Fibroblast of skin of left quadriceps (primary cell): ENCODE results near the gene OLFM1.
"Not testable (repeated sequence)": the region's sequence is repeated elsewhere in the genome, so short reads cannot be mapped to it uniquely, and the experiment has no call there.

Experiments used
- DNase-seq, 2 experiments: peaks; one replicate each; pipeline ENCODE4 v3.0.0-alpha.2; 2013; ENCODE audit warnings: low read depth in 2 of 2

OLFM1 gene

GRCh38 chr9:135060461-135061116 is 26.9 kb upstream of the OLFM1 start:
- no peak for DNase-seq

- no peak for DNase-seq
Observed at GRCh38 chr9:135061441-135061840, 26.0 kb upstream of the OLFM1 start.

- no peak for DNase-seq
Observed at GRCh38 chr9:135062254-135062653, 25.2 kb upstream of the OLFM1 start.

GRCh38 chr9:135063466-135063865 is 24.0 kb upstream of the OLFM1 start:
- DNase-seq = not testable (repeated sequence)

- DNase-seq = not testable (repeated sequence)
Observed at GRCh38 chr9:135063888-135064287, 23.6 kb upstream of the OLFM1 start.

- DNase-seq = no peak
Observed at GRCh38 chr9:135065151-135065550, 22.3 kb upstream of the OLFM1 start.

GRCh38 chr9:135065804-135066203 is 21.7 kb upstream of the OLFM1 start:
- no peak for DNase-seq

GRCh38 chr9:135066291-135066690 is 21.2 kb upstream of the OLFM1 start:
- DNase-seq = no peak

GRCh38 chr9:135067096-135067710 is 20.3 kb upstream of the OLFM1 start:
- no peak for DNase-seq

- no peak for DNase-seq
Observed at GRCh38 chr9:135068776-135069415, 18.6 kb upstream of the OLFM1 start.

- no peak for DNase-seq
Observed at GRCh38 chr9:135069558-135070197, 17.8 kb upstream of the OLFM1 start.

GRCh38 chr9:135070198-135070951 is 17.1 kb upstream of the OLFM1 start:
- DNase-seq = no peak

- no peak for DNase-seq
Observed at GRCh38 chr9:135070964-135071735, 16.3 kb upstream of the OLFM1 start.

- DNase-seq = no peak
Observed at GRCh38 chr9:135073081-135073740, 14.3 kb upstream of the OLFM1 start.

GRCh38 chr9:135073741-135074305 is 13.6 kb upstream of the OLFM1 start:
- DNase-seq = no peak

GRCh38 chr9:135074354-135075233 is 12.9 kb upstream of the OLFM1 start:
- no peak for DNase-seq

- no peak for DNase-seq
Observed at GRCh38 chr9:135075234-135076142, 12.0 kb upstream of the OLFM1 start.
